Ovary (tissue), 9 donors: ENCODE data around the gene AMBRA1. TPM values are rescaled to one million over a fixed set of nuclear protein-coding genes. Genes with fewer than 3 reads are reported as not detected.

Experiments
- DNase-seq, 5 donors: peaks; one replicate each; pipeline ENCODE4 v3.0.0-alpha.2; 2019 to 2020
- H3K27ac ChIP-seq, 2 donors: fragments of 200-600 bp; one replicate each; pipeline versions ENCODE4 v1.5.1 to v1.8.0; 2019 to 2022
- H3K27me3 ChIP-seq: fragments of 200-600 bp; one replicate; pipeline ENCODE4 v1.8.0; 2022
- H3K36me3 ChIP-seq: fragments of 200-600 bp; sonication (generic); one replicate; pipeline ENCODE4 v1.5.1; 2019
- H3K4me1 ChIP-seq: one replicate; pipeline ENCODE4 v1.8.1; 2013; ENCODE audit warnings: mild to moderate bottlenecking, moderate library complexity; ENCODE audit not compliant: insufficient read depth
- H3K4me3 ChIP-seq: fragments of 200-600 bp; sonication (generic); one replicate; pipeline ENCODE4 v1.5.1; 2017
- H3K9me3 ChIP-seq, 2 donors: fragments of 200-600 bp in 1 of 2; sonication (generic) in 1 of 2; one replicate each; pipeline versions ENCODE4 v1.5.1 to v1.8.1; 2013 to 2019; ENCODE audit warnings: mild to moderate bottlenecking in 1 of 2, moderate library complexity in 1 of 2
- EP300 ChIP-seq: sonication (generic); formaldehyde crosslinking; IDR thresholded peaks from one replicate; pipeline ENCODE4 v1.6.1; 2017; ENCODE audit warnings: antibody characterized with exemption
- POLR2A ChIP-seq: fragments of 450-650 bp; IDR thresholded peaks from one replicate; pipeline ENCODE4 v1.6.1; 2017; ENCODE audit warnings: antibody characterized with exemption, mild to moderate bottlenecking, moderate library complexity
- WGBS, 3 donors: extraction: QIAGEN DNeasy Blood & Tissue Kit in 1 of 3; methylation state at CpG; one replicate each; pipeline versions ENCODE4 v1.1.5 to v1.1.7; 2013 to 2017; 5-methylcytosine and 5-hydroxymethylcytosine counted together
- intact Hi-C, 4 donors: fragments of 100-400 bp; cut with DNase I; formaldehyde crosslinking; loops; one replicate each; pipeline versions ENCODE4 v1.11.0 to v1.15.1; 2022 to 2023
- polyA plus RNA-seq, 2 donors: library from polyadenylated mRNA; stranded (reverse); fragments of 200-250 nt in 1 of 2; fragments of 350-450 nt in 1 of 2; fragmentation: Illumina TruSeq in 1 of 2; extraction: RNeasy Lipid Tissue Mini Kit (QIAGEN cat#74804) in 1 of 2; gene quantifications; one replicate each; pipeline ENCODE4 v1.2.3, GENCODE V29; 2013 to 2014
- total RNA-seq, 7 donors: library from RNA; depleted of rRNA in 2 of 7; stranded (reverse); fragments of >200 nt in 2 of 7; fragmentation: NEBNext Ultra II Directional in 3 of 7; extraction: Animal tissue kit (Norgen Biotek cat#: 25700) in 3 of 7; gene quantifications; one replicate each; pipeline versions ENCODE4 v1.1.0 to v1.2.4, GENCODE V29; 2016 to 2023
- TF ChIP-seq, protein P1 (sequence below), 3 donors: fragments of 450-650 bp in 2 of 3; fragments of 200-600 bp in 1 of 3; IDR thresholded peaks; one replicate each; pipeline versions ENCODE4 v1.5.1 to v1.8.0; 2016 to 2022; ENCODE audit warnings: antibody characterized with exemption in 3 of 3, mild to moderate bottlenecking in 1 of 3
- donor health status: DM: no; HTN: no; CAD: no; lungs with moderate emphysema.
- donor health status: DM: no; HTN: no; CAD: no.
- donor health status: Bipolar disorder and iron deficiency.
- donor health status: DM: yes; HTN: yes; CAD: no.
- donor health status: DM: no; HTN: no; CAD: no.
- donor health status: DM: yes; HTN: yes; CAD: no.

The AMBRA1 gene
- total and polyA plus RNA-seq, 9 donors: 18.7 to 38.1 (median 30.1) TPM

DNA sequence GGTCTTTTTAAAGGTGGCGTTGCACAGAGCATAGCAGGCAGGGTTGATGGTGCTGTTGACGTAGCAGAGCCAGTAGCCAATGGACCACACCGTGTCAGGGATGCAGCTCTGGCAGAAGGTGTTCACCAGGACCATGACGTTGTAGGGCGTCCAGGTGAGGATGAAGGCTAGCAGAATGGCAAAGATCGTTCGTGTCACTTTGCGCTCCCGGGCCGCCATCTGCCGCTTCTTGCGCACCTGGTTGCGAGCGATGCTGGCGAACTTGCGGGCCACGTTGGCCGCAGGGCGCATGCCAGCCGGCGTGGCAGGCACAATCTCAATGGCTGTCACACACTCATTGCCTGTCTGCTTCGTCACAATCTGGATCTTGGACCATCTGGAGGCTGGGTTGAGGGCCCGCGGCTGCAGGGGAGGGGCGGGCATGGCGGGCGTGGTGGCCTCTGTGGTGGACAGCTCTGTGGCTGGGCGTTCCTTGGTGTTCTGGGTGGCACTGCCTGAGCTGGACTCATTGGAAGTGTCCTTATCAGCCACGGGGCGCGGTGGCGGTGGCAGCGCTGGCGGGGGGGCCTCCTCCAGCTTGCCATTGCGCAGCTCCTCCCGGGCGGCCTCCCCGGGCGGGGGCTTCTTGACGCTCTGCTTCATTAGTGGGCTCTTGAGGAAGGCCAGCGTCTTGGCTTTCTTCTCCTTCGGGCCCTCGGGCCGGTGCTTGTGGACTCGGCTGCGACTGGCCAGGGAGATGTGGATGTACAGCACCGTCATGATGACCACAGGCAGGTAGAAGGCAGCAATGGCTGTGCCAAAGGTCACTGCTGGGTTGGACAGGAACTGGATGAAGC lies 208.4 kb downstream of the AMBRA1 start:
- H3K27me3 ChIP-seq: peaks cover 2% of the 10 kb centered on the region

GRCh38 chr11:46383974-46384701 lies 209.7 kb downstream of the AMBRA1 start:
- H3K27ac ChIP-seq: no peak overlapping the region
- intact Hi-C loops: loop anchor here in 2 of 4 donors (10.0 kb wide), 1 partner anchor 231 kb away; the partner anchor contains the start of genes ATG13 (in 2 of the 2) and HARBI1 (in 2 of the 2)
- H3K36me3 ChIP-seq: no peaks in the 10 kb centered on the region
- WGBS, 3 donors: 81 to 86% (median 84%) methylated on average over 12 of the region's 12 CpGs
- no peak overlapping the region for H3K4me3 ChIP-seq
- peaks cover 2% of the 10 kb centered on the region for H3K27me3 ChIP-seq
- TF ChIP-seq EP300: no peak
- TF ChIP-seq POLR2A: no peak
- TF ChIP-seq, protein P1, sequence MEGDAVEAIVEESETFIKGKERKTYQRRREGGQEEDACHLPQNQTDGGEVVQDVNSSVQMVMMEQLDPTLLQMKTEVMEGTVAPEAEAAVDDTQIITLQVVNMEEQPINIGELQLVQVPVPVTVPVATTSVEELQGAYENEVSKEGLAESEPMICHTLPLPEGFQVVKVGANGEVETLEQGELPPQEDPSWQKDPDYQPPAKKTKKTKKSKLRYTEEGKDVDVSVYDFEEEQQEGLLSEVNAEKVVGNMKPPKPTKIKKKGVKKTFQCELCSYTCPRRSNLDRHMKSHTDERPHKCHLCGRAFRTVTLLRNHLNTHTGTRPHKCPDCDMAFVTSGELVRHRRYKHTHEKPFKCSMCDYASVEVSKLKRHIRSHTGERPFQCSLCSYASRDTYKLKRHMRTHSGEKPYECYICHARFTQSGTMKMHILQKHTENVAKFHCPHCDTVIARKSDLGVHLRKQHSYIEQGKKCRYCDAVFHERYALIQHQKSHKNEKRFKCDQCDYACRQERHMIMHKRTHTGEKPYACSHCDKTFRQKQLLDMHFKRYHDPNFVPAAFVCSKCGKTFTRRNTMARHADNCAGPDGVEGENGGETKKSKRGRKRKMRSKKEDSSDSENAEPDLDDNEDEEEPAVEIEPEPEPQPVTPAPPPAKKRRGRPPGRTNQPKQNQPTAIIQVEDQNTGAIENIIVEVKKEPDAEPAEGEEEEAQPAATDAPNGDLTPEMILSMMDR (IDR thresholded peaks at IDR 0.05): no peak
- no peak for DNase-seq
- no peaks in the 10 kb centered on the region for H3K9me3 ChIP-seq
- peaks cover 7% of the 10 kb centered on the region for H3K4me1 ChIP-seq

More for the DNA sequence above, 208.4 kb downstream of the AMBRA1 start:
- intact Hi-C loops: loop anchor here in 3 of 4 donors (5.0 to 10.0 kb wide), 3 partner anchors 152 to 232 kb away; partner anchors contain the start of genes ATG13 (in 3 of the 3) and HARBI1 (in 3 of the 3)
- H3K36me3 ChIP-seq: no peaks in the 10 kb centered on the region
- H3K9me3 ChIP-seq: no peaks in the 10 kb centered on the region
- DNase-seq: peak in 1 of 5 donors; percentile 36
- TF ChIP-seq, protein P1 (IDR thresholded peaks at IDR 0.05): no peak
- TF ChIP-seq POLR2A (no peak), EP300 (no peak)
- WGBS, 3 donors: 95% methylated on average over 30 to 47 of the region's 47 CpGs
- H3K4me3 ChIP-seq: no peak overlapping the region
- H3K4me1 ChIP-seq: peaks cover 15% of the 10 kb centered on the region
- no peak overlapping the region for H3K27ac ChIP-seq

GRCh38 chr11:46383404-46383758 lies 210.4 kb downstream of the AMBRA1 start:
- Histone ChIP-seq H3K27ac (no peak overlapping the region), H3K4me3 (no peak overlapping the region), H3K36me3 (no peaks in the 10 kb centered on the region), H3K27me3 (peaks cover 2% of the 10 kb centered on the region), H3K4me1 (peaks cover 6% of the 10 kb centered on the region), H3K9me3 (no peaks in the 10 kb centered on the region)
- TF ChIP-seq POLR2A (no peak), EP300 (no peak)
- TF ChIP-seq, protein P1 (IDR thresholded peaks at IDR 0.05): no peak
- no peak for DNase-seq
- intact Hi-C loops: loop anchor here in 2 of 4 donors (10.0 kb wide), 1 partner anchor 231 kb away; the partner anchor contains the start of genes ATG13 (in 2 of the 2) and HARBI1 (in 2 of the 2)
- 68 to 79% (median 72%) methylated on average over 7 of the region's 7 CpGs for WGBS, 3 donors

GRCh38 chr11:46382646-46383403 lies 211.0 kb downstream of the AMBRA1 start:
- H3K27ac ChIP-seq: peak overlapping the region in 1 of 2 donors; percentile 98
- peaks cover 6% of the 10 kb centered on the region for H3K4me1 ChIP-seq
- intact Hi-C loops: loop anchor here in 2 of 4 donors (10.0 kb wide), 1 partner anchor 232 kb away; the partner anchor contains the start of genes ATG13 (in 2 of the 2) and HARBI1 (in 2 of the 2)
- H3K36me3 ChIP-seq: no peaks in the 10 kb centered on the region
- no peak for DNase-seq
- WGBS, 3 donors: 35 to 42% (median 41%) methylated on average over 15 to 18 of the region's 18 CpGs
- TF ChIP-seq, protein P1 (IDR thresholded peaks at IDR 0.05): peak in 2 of 3 donors; percentile 23 to 36
- TF ChIP-seq EP300 (no peak), POLR2A (no peak)
- H3K4me3 ChIP-seq: peak overlapping the region; percentile 73
- no peaks in the 10 kb centered on the region for H3K9me3 ChIP-seq
- H3K27me3 ChIP-seq: peaks cover 2% of the 10 kb centered on the region
